Measurements from ENCODE around the gene RGS12. TPM values are rescaled to one million over a fixed set of nuclear protein-coding genes. Genes with fewer than 3 reads are reported as not detected.

Gene RGS12
- 10 to 100 TPM; 16.4 to 28.9 (median 16.8) TPM for total RNA-seq
- long read RNA-seq, donor 1, partial matches to known transcripts: 4 of 14 reads
- long read RNA-seq, donor 1, other reads (novel, unspliced or antisense): 10 of 14 reads
- long read RNA-seq, donor 2, partial matches to known transcripts: 1 of 3 reads
- long read RNA-seq, donor 2, other reads (novel, unspliced or antisense): 2 of 3 reads

GRCh38 chr4:3292571-3293400, at the start of gene RGS12:
Gene RGS12, plus strand, starts transcription at chr4:3293021. Its CDS starts 23,150 bp downstream, at chr4:3316171.
- H3K36me3 ChIP-seq (ENCODE audit: low read depth): no peaks in the 10 kb centered on the region
- H3K4me3 ChIP-seq: peak within 1 kb of the TSS; percentile 40
- peaks cover 15% of the 10 kb centered on the region for H3K4me1 ChIP-seq (ENCODE audit: low read depth)
- peak; percentile 96 to 97 (median 96) for DNase-seq
- no peak for TF ChIP-seq CTCF (IDR thresholded peaks at IDR 0.05)
- ATAC-seq: peak; percentile 91
- intact Hi-C loops (cut with DNase I, micrococcal nuclease): no loop called here
- H3K9me3 ChIP-seq: no peaks in the 10 kb centered on the region

- no peaks in the 10 kb centered on the region for H3K4me1 ChIP-seq (ENCODE audit: low read depth)
- TF ChIP-seq CTCF (IDR thresholded peaks at IDR 0.05): no peak
- intact Hi-C loops (cut with DNase I, micrococcal nuclease): no loop called here
- H3K9me3 ChIP-seq: no peaks in the 10 kb centered on the region
- H3K4me3 ChIP-seq: no peak overlapping the region
- DNase-seq: peak in 1 of 3 donors; percentile 23
- no peaks in the 10 kb centered on the region for H3K36me3 ChIP-seq (ENCODE audit: low read depth)
- no peak for ATAC-seq
Observed at GRCh38 chr4:3243136-3243780, 49.6 kb upstream of the RGS12 start.

- TF ChIP-seq CTCF (IDR thresholded peaks at IDR 0.05): no peak
- intact Hi-C loops (cut with DNase I, micrococcal nuclease): no loop called here
- DNase-seq: no peak
- no peaks in the 10 kb centered on the region for H3K9me3 ChIP-seq
- H3K36me3 ChIP-seq (ENCODE audit: low read depth): no peaks in the 10 kb centered on the region
- no peak for ATAC-seq
- H3K4me1 ChIP-seq (ENCODE audit: low read depth): no peaks in the 10 kb centered on the region
- no peak overlapping the region for H3K4me3 ChIP-seq
Observed at GRCh38 chr4:3244002-3244401, 48.8 kb upstream of the RGS12 start.

GRCh38 chr4:3244747-3245146, 48.1 kb upstream of the RGS12 start:
- Histone ChIP-seq H3K4me1 (ENCODE audit: low read depth) (no peaks in the 10 kb centered on the region), H3K9me3 (no peaks in the 10 kb centered on the region), H3K36me3 (ENCODE audit: low read depth) (no peaks in the 10 kb centered on the region), H3K4me3 (no peak overlapping the region)
- TF ChIP-seq CTCF (IDR thresholded peaks at IDR 0.05): no peak
- DNase-seq (no peak), ATAC-seq (no peak)
- intact Hi-C loops (cut with DNase I, micrococcal nuclease): no loop called here

- Histone ChIP-seq H3K36me3 (ENCODE audit: low read depth) (no peaks in the 10 kb centered on the region), H3K4me1 (ENCODE audit: low read depth) (no peaks in the 10 kb centered on the region), H3K9me3 (no peaks in the 10 kb centered on the region), H3K4me3 (no peak overlapping the region)
- no peak for TF ChIP-seq CTCF (IDR thresholded peaks at IDR 0.05)
- DNase-seq (no peak), ATAC-seq (no peak)
- intact Hi-C loops (cut with DNase I, micrococcal nuclease): no loop called here
Observed at GRCh38 chr4:3245676-3246075, 47.1 kb upstream of the RGS12 start.

Measured in mucosa of descending colon (tissue), 3 donors.